Mammary epithelial cell (primary cell): Measurements from ENCODE around the gene BCORL1.

ENCODE experiments used
- CTCF ChIP-seq, 2 donors: IDR thresholded peaks in 1 of 2; conservative IDR thresholded peaks in 1 of 2; 2 replicates each; pipeline ENCODE4 v1.5.1; 2011 to 2012; ENCODE audit warnings: inconsistent platforms in 2 of 2, low read length in 2 of 2, mild to moderate bottlenecking in 2 of 2, control low read depth in 1 of 2, low read depth in 1 of 2; ENCODE audit not compliant: insufficient read depth in 1 of 2; ENCODE audit errors: extremely low read depth in 1 of 2
- EZH2 ChIP-seq: IDR thresholded peaks from 2 replicates; pipeline ENCODE4 v1.6.1; 2012; ENCODE audit warnings: low read length, inconsistent platforms, borderline replicate concordance

GRCh38 chrX:129954804-129955203, 27.6 kb upstream of the BCORL1 start:
- TF ChIP-seq CTCF (conservative IDR thresholded peaks at IDR 0.05 in 1 of 2, IDR thresholded peaks at IDR 0.05 in 1 of 2; ENCODE audit: extremely low read depth in 1 of 2, insufficient read depth in 1 of 2, low read depth in 1 of 2, low read length in 2 of 2) (no peak), EZH2 (no peak)
